Measurements from ENCODE around the gene MYBBP1A.

DNA sequence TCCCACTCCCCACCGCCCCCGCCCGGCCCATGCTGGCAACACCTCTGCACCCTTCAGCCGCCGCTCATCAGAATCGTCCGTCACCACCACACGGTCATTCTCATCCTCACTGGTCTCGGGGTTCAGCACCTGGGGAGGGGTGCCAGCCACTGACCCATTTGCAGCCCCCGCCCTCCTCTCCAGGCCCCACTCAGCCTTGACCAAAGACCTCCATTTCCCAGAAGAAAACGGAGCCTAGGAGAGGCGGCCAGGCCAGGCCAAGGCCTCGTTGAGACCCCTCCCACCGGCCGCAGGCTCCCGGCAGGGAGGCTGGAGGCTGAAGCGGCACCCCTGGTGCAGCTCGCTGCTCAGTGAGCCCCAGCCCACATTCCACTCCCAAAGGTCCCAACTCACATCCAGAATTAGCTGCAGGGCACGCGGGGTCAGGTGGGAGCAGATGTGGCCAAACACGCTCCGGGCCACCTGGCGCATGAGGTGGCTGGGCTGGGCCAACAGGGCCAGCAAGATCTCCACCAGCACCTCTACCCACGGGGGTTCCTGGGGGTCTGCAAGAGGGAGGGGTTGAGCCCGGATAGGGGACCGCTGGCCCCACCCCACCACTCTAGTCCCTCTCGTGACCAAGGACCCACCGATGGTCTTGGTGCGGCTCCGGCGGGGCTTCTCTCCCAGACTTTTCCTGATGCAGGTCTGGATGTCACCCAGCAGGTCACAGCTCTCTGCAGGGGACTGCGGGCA is 9.8 kb downstream of the MYBBP1A start:
- TF ChIP-seq SIX4 (CRISPR knock-in tag; IDR thresholded peaks at IDR 0.05): no peak
- TF ChIP-seq, protein P1, sequence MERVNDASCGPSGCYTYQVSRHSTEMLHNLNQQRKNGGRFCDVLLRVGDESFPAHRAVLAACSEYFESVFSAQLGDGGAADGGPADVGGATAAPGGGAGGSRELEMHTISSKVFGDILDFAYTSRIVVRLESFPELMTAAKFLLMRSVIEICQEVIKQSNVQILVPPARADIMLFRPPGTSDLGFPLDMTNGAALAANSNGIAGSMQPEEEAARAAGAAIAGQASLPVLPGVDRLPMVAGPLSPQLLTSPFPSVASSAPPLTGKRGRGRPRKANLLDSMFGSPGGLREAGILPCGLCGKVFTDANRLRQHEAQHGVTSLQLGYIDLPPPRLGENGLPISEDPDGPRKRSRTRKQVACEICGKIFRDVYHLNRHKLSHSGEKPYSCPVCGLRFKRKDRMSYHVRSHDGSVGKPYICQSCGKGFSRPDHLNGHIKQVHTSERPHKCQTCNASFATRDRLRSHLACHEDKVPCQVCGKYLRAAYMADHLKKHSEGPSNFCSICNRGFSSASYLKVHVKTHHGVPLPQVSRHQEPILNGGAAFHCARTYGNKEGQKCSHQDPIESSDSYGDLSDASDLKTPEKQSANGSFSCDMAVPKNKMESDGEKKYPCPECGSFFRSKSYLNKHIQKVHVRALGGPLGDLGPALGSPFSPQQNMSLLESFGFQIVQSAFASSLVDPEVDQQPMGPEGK (CRISPR knock-in tag; IDR thresholded peaks at IDR 0.05): no peak
